Regular cardiac myocyte (primary cell): Measurements from ENCODE around the gene BEST3. TPM values are rescaled to one million over a fixed set of nuclear protein-coding genes. Genes with fewer than 3 reads are reported as not detected.

ENCODE experiments used
- total RNA-seq: library from RNA; depleted of rRNA; stranded (reverse); fragments of >200 nt; gene quantifications from 2 replicates; pipeline ENCODE4 v1.2.3, GENCODE V29; 2014

Gene BEST3
- total RNA-seq, result under 0.01 and 0.28 TPM in 2 replicates

DNA sequence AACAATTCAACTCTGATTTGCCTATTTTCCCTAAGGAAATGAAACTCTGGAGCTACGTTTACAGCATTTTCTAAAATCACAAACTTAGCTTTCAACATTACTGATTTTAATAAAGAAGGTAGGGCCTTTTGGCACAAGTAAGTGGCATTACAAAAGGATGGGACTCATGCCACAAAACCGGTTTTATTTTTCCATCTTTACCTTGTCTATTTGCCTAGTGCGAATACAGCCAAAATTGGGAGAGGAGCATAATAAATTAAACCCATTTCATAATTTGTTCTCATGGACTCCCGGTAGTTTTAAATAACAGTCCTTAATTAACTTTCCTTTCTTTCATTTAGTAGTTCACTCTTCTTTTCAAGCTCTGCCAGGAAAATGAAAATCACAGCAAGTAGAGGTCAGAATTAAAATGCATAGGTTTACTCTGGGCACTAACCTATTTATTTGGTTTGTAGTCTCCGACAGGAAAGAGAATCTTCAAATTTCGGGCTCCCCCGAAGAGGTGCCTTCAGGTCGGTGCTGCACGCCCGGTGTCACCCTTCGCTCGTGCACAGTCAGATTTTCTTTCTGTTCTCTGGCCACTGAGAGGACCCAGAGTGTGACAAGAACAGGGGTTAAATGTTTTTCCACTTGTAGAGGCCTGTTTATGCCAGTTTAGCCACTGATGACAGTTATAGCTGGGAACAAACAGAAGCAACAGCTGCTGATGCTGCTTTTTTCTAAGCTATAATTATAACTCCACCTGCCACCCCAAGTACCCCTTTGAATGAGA is at the start of gene BEST3:
BEST3 (minus strand) TSS at position 535 of the 772 bp plus-strand sequence. CDS start 1,505 bp downstream, outside the sequence.

DNA sequence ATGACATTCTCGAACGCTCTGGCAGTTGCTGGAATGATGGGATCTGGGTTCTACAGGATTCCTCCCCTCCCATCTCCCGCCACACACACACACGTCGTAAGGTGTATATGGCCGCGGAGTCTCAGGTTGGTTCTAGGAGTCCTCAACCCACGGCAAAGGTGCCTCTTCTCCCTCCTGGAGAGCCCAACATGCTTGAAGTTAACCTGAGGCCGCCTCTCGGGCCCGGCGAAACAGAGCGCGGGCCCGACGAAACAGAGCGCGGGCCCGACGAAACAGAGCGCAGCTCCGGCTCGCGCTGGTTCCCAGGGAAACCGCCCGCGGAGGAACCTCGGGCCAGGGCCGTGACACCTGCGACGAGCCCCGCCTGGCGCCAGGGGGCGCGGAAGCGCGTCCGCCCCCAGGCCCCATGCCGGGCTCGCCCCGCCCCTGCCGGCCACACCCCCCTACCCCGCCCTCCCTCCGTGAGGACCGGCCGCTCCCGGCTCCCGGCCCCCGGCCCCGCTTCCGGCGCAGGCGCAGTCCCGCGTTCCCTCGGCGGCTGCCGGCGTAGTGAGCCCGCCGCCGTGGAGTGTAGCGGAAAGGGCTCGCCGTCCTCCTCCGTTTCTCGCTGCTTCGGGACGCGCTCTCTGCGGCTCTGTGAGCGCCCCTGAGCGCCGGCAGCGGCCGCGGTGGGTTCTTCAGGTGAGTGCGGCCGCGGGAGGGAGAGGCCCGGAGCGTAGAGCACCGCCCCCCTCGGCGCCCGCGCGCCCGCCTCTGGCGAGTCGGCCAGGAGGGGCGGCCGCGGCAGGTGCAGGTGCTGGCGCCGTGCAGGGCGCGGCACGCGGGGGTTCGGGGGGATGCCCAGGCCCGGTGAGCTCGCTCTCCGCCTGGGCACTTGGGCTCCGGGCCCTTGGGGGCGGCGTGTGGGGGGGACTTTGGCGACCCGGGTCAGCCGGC is 39.5 kb upstream of the BEST3 start, which contains the start of gene RAB3IP:
RAB3IP (plus strand) TSS at position 510 of the 936 bp plus-strand sequence. CDS start 16,549 bp downstream, outside the sequence.

DNA sequence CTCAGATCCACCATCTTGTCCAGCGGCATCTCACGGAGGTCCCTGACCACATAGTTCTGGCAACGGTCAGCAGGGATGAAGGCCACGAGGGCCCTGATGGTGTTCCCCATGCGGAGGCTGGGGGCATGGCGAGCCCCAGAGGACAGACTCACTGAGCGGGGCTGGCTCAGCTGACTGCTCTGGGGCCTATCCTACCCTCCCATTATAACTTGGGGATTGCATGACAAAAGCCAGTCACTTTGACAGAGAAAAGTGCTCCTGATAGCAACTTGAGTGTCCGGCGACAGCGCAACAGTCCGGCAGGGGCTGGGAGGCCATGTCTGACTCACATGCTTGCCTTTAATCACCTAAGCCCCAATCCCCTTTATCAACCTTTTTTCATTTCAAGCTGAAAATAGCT is 88.4 kb downstream of the BEST3 start, which contains the start of gene LRRC10:
LRRC10 (minus strand) TSS at position 179 of the 400 bp plus-strand sequence; CDS start at position 110, 69 bp downstream.

Other genes with a start within 250 kb of the BEST3 start
- gene FRS2, start 228.9 kb downstream of the BEST3 start, total RNA-seq, result 33.2 and 46.8 TPM in 2 replicates
- gene CCT2, start 113.8 kb downstream of the BEST3 start, total RNA-seq, result 224 and 435 TPM in 2 replicates
- gene LRRC10, start 88.4 kb downstream of the BEST3 start, total RNA-seq, result not detected in 2 replicates
- 7.9 and 13.8 TPM in 2 replicates for gene RAB3IP, start 39.6 kb upstream of the BEST3 start, total RNA-seq
- gene MYRFL, start 125.9 kb upstream of the BEST3 start, total RNA-seq, result under 0.01 TPM in 2 replicates